HepG2 (cell line): ENCODE data around the gene FAM50A. TPM values are rescaled to one million over a fixed set of nuclear protein-coding genes. Genes with fewer than 3 reads are reported as not detected.

ENCODE experiments used
- ATAC-seq: fragments of 200-7000 bp; cut with Tn5 transposase; 3 replicates; pipeline ENCODE4 v1.9.1; 2020; ENCODE audit warnings: mild to moderate bottlenecking, moderate library complexity
- BruUV-seq: library from RNA; stranded (reverse); fragments of 400-500 nt; replicated peaks from 2 replicates; lab custom pipeline; 2021; lab: Mats Ljungman, UMichigan
- CTCF ChIA-PET: fragments of 300-600 bp; formaldehyde crosslinking; extraction: SDS; loops from one replicate; lab custom pipeline; 2021; ENCODE audit warnings: low total read pairs, inconsistent platforms, low intra/inter-chr PET ratio; lab: Yijun Ruan, JAX
- POLR2A ChIA-PET: fragments of 350-600 bp; sonication (Branson Sonifier 250); formaldehyde crosslinking; loops from one replicate; lab custom pipeline; 2020; ENCODE audit warnings: antibody characterized with exemption, inconsistent platforms; lab: Yijun Ruan, JAX
- DNase-seq: peaks from one replicate; pipeline ENCODE4 v3.0.0-alpha.2; 2015; ENCODE audit warnings: low spot score
- FAIRE-seq: peaks from 3 replicates; lab custom pipeline; 2011; peaks lifted over from hg19 to GRCh38; lab: Jason Lieb, UNC
- H2AFZ ChIP-seq: one replicate; pipeline ENCODE4 v1.6.1; 2011; ENCODE audit warnings: low read length, inconsistent platforms
- H3K27ac ChIP-seq: fragments of 300-600 bp; 3 replicates; pipeline ENCODE4 v1.8.0; 2011; ENCODE audit warnings: mixed run types, mild to moderate bottlenecking, mixed read lengths, low read length, inconsistent platforms; ENCODE audit not compliant: insufficient read depth; ENCODE audit errors: extremely low read length
- H3K27me3 ChIP-seq, 2 experiments: fragments of 200-600 bp in 1 of 2; 2 replicates in 1 of 2; 3 replicates in 1 of 2; pipeline versions ENCODE4 v1.6.0 to v1.8.0; 2011; ENCODE audit warnings: low read length in 2 of 2, mild to moderate bottlenecking in 2 of 2, moderate library complexity in 2 of 2, inconsistent platforms in 1 of 2; ENCODE audit not compliant: insufficient read depth in 2 of 2, control insufficient read depth in 1 of 2
- H3K36me3 ChIP-seq, 2 experiments: fragments of 200-600 bp in 1 of 2; replicated peaks in 1 of 2; 2 replicates in 1 of 2; 3 replicates in 1 of 2; pipeline versions ENCODE4 v1.5.1 to v1.8.0; 2011; ENCODE audit warnings: low read length in 2 of 2, inconsistent platforms in 1 of 2; ENCODE audit not compliant: insufficient read depth in 2 of 2, control insufficient read depth in 1 of 2
- H3K4me1 ChIP-seq: 2 replicates; pipeline ENCODE4 v1.5.1; 2012; ENCODE audit warnings: low read length, inconsistent platforms; ENCODE audit not compliant: insufficient read depth
- H3K4me2 ChIP-seq: 2 replicates; pipeline ENCODE4 v1.6.0; 2011; ENCODE audit warnings: low read depth, low read length, inconsistent platforms
- H3K4me3 ChIP-seq, 3 experiments: fragments of 200-600 bp in 1 of 3; sonication (generic), shearing (Covaris generic) in 1 of 3; replicated peaks in 1 of 3; 2 replicates each; pipeline ENCODE4 v1.5.1; 2011 to 2016; ENCODE audit warnings: low read length in 3 of 3, inconsistent platforms in 2 of 3, low read depth in 2 of 3, mild to moderate bottlenecking in 2 of 3, control low read depth in 1 of 3, mixed read lengths in 1 of 3; ENCODE audit not compliant: insufficient read depth in 1 of 3
- H3K79me2 ChIP-seq: one replicate; pipeline ENCODE4 v1.6.1; 2011; ENCODE audit warnings: low read length, inconsistent platforms; ENCODE audit not compliant: insufficient read depth
- H3K9ac ChIP-seq: 2 replicates; pipeline ENCODE4 v1.6.0; 2011; ENCODE audit warnings: mild to moderate bottlenecking, low read depth, low read length, inconsistent platforms; ENCODE audit not compliant: insufficient read depth
- H3K9me3 ChIP-seq: 2 replicates; pipeline ENCODE4 v1.5.1; 2012; ENCODE audit warnings: mild to moderate bottlenecking, low read length
- H4K20me1 ChIP-seq: 2 replicates; pipeline ENCODE4 v1.6.0; 2011; ENCODE audit warnings: inconsistent platforms, mild to moderate bottlenecking, low read length, moderate library complexity; ENCODE audit not compliant: insufficient read depth
- DNMT1 ChIP-seq: sonication (generic); formaldehyde crosslinking; IDR thresholded peaks from 2 replicates; pipeline ENCODE4 v1.5.1; 2020; ENCODE audit warnings: mild to moderate bottlenecking, missing genetic modification reagents
- HNF1B ChIP-seq: sonication (generic); formaldehyde crosslinking; IDR thresholded peaks from 2 replicates; pipeline ENCODE4 v1.5.1; 2020; ENCODE audit warnings: mild to moderate bottlenecking, moderate library complexity, missing genetic modification reagents
- IRX3 ChIP-seq: sonication (generic); formaldehyde crosslinking; IDR thresholded peaks from 2 replicates; pipeline ENCODE4 v1.8.1; 2023; ENCODE audit warnings: mild to moderate bottlenecking, low read depth, missing genetic modification reagents, borderline replicate concordance
- MEIS2 ChIP-seq: sonication (generic); formaldehyde crosslinking; IDR thresholded peaks from 2 replicates; pipeline ENCODE4 v1.9.0; 2021; ENCODE audit warnings: mild to moderate bottlenecking, missing genetic modification reagents
- MIER3 ChIP-seq: IDR thresholded peaks from 2 replicates; pipeline ENCODE4 v1.6.1; 2016; ENCODE audit warnings: missing compliant biosample characterization, borderline replicate concordance
- NFIB ChIP-seq: sonication (generic); formaldehyde crosslinking; IDR thresholded peaks from 2 replicates; pipeline ENCODE4 v1.9.0; 2021; ENCODE audit warnings: missing genetic modification reagents, mild to moderate bottlenecking, borderline replicate concordance
- REXO4 ChIP-seq: sonication (generic); formaldehyde crosslinking; IDR thresholded peaks from 2 replicates; pipeline ENCODE4 v1.8.0; 2022; ENCODE audit warnings: missing genetic modification reagents, mild to moderate bottlenecking, borderline replicate concordance
- TBP ChIP-seq: sonication (generic); formaldehyde crosslinking; IDR thresholded peaks from 2 replicates; pipeline ENCODE4 v1.5.0; 2020; ENCODE audit warnings: missing genetic modification reagents
- TCF12 ChIP-seq, 2 experiments: fragments of 450-650 bp in 1 of 2; sonication (generic) in 1 of 2; formaldehyde crosslinking in 1 of 2; IDR thresholded peaks; 2 replicates each; pipeline versions ENCODE4 v1.6.1 to v1.8.0; 2017 to 2022; ENCODE audit warnings: antibody characterized with exemption in 1 of 2, mild to moderate bottlenecking in 1 of 2, missing genetic modification reagents in 1 of 2, moderate library complexity in 1 of 2
- THAP7 ChIP-seq: sonication (generic); formaldehyde crosslinking; IDR thresholded peaks from 2 replicates; pipeline ENCODE4 v1.8.1; 2023; ENCODE audit warnings: mild to moderate bottlenecking, missing genetic modification reagents
- THAP9 ChIP-seq: sonication (generic); formaldehyde crosslinking; IDR thresholded peaks from 2 replicates; pipeline ENCODE4; 2020; ENCODE audit warnings: missing genetic modification reagents, mild to moderate bottlenecking, borderline replicate concordance
- ZBTB33 ChIP-seq: sonication (generic); formaldehyde crosslinking; IDR thresholded peaks from 2 replicates; pipeline ENCODE4 v1.4.0; 2020; ENCODE audit warnings: missing genetic modification reagents
- ZNF274 ChIP-seq: sonication (generic); formaldehyde crosslinking; IDR thresholded peaks from 2 replicates; pipeline ENCODE4 v1.5.1; 2020; ENCODE audit warnings: mild to moderate bottlenecking, missing genetic modification reagents
- ZNF576 ChIP-seq: sonication (generic); formaldehyde crosslinking; IDR thresholded peaks from 2 replicates; pipeline ENCODE4 v1.4.0; 2020; ENCODE audit warnings: mild to moderate bottlenecking, missing genetic modification reagents
- ZNF768 ChIP-seq: sonication (generic); formaldehyde crosslinking; IDR thresholded peaks from 2 replicates; pipeline ENCODE4 v1.4.0; 2020; ENCODE audit warnings: missing genetic modification reagents
- WGBS: methylation state at CpG from one replicate; pipeline ENCODE4 v1.1.6; 2017; ENCODE audit warnings: low lambda C conversion rate; 5-methylcytosine and 5-hydroxymethylcytosine counted together
- in situ Hi-C: cut with HindIII; loops from 2 replicates; pipeline ENCODE4 v1.10.0; 2017; ENCODE audit warnings: low pct_unique_long_range_greater_than_20kb; ENCODE audit not compliant: extremely low pct_ligation_motif_present
- intact Hi-C: fragments of 100-400 bp; cut with micrococcal nuclease; formaldehyde crosslinking; loops from one replicate; pipeline ENCODE4 v1.10.0; 2022; ENCODE audit not compliant: unreplicated experiment
- polyA plus RNA-seq, 8 experiments: library from polyadenylated mRNA; depleted of rRNA in 3 of 8; stranded (reverse) in 7 of 8; unstranded in 1 of 8; fragments of >200 nt; fragmentation: Illumina TruSeq in 4 of 8; extraction: Trizol in 4 of 8; gene quantifications; 2 replicates each; pipeline versions ENCODE4 v1.2.1 to v1.2.3, GENCODE V29; 2011 to 2016; ENCODE audit warnings: low read depth in 4 of 8, missing spikeins in 1 of 8, mixed read lengths in 1 of 8; ENCODE audit not compliant: insufficient read depth in 1 of 8
- total RNA-seq, 5 experiments: library from RNA; depleted of rRNA; stranded (reverse); fragments of >200 nt; fragmentation: Illumina TruSeq; extraction: Trizol; gene quantifications; 2 replicates each; pipeline ENCODE4 v1.2.3, GENCODE V29; 2016; ENCODE audit warnings: low read depth in 1 of 5

FAM50A gene
- total and polyA plus RNA-seq, 2 of the 13 experiments (the other 11 are each of a cell fraction or from before 2014, with no cell fraction given), result 30.7 to 40.7 TPM

- peaks cover 6 to 22% of the 10 kb centered on the region in 2 experiments; a peak in 4 of 5 replicates for H3K36me3 ChIP-seq
- ATAC-seq (peak; percentile 49), FAIRE-seq (peak; percentile 67), DNase-seq (peak; percentile 92)
- H3K79me2 ChIP-seq, result peaks cover 21% of the 10 kb centered on the region
- H3K27ac ChIP-seq, result peak within 1 kb of the TSS; percentile 98
- no peaks in the 10 kb centered on the region for H3K9me3 ChIP-seq
- TSS peak; percentile 86 for BruUV-seq
- H3K4me2 ChIP-seq, result peak within 1 kb of the TSS; percentile 97
- ChIA-PET CTCF (no interaction called here), POLR2A (interaction anchor here (0.8 to 6.3 kb wide), 26 partner anchors 12 to 144 kb away, joined by 3 to 75 read pairs (median 5); partner anchors contain the start of genes ATP6AP1, DNASE1L1, EMD and FAM3A)
- H3K9ac ChIP-seq, result peak within 1 kb of the TSS; percentile 97
- intact Hi-C loops (no loop called here), in situ Hi-C loops (no loop called here)
- H3K27me3 ChIP-seq, result no peaks in the 10 kb centered on the region; a peak in 1 of 5 replicates
- H2AFZ ChIP-seq, result no peak within 1 kb of the TSS
- peaks cover 32% of the 10 kb centered on the region for H3K4me1 ChIP-seq
- H3K4me3 ChIP-seq, result peak within 1 kb of the TSS; percentile 73 to 85 (median 85)
- peaks cover 21% of the 10 kb centered on the region; the same call in 1 of the 2 replicates for H4K20me1 ChIP-seq
- 0% methylated on average over 2 of the region's 69 CpGs for WGBS
- TF ChIP-seq ZNF768 (CRISPR knock-in tag), result no peak
- TF ChIP-seq TBP, result no peak
- TF ChIP-seq IRX3 (CRISPR knock-in tag), result no peak
- no peak; the same call in 1 of the 2 replicates for TF ChIP-seq ZNF274 (CRISPR knock-in tag)
- no peak for TF ChIP-seq THAP7 (CRISPR knock-in tag)
- no peak for TF ChIP-seq NFIB
- TF ChIP-seq THAP9 (CRISPR knock-in tag), result peak; percentile 39; the same call in 1 of the 2 replicates
- TF ChIP-seq HNF1B, result no peak
- TF ChIP-seq MEIS2 (CRISPR knock-in tag), result peak; percentile 29; the same call in 1 of the 2 replicates
- TF ChIP-seq ZBTB33, result no peak
- no peak for TF ChIP-seq DNMT1
- TF ChIP-seq TCF12 (IDR thresholded peaks at IDR 0.05), result no peak
- 0 out of 2 replicates have a peak, but pooled peaks have one; percentile 42 for TF ChIP-seq TCF12 (CRISPR knock-in tag; IDR thresholded peaks at IDR 0.05)
- TF ChIP-seq REXO4 (CRISPR knock-in tag), result no peak
- no peak; the same call in 1 of the 2 replicates for TF ChIP-seq MIER3
- no peak for TF ChIP-seq ZNF576 (CRISPR knock-in tag)
Observed at GRCh38 chrX:154397888-154398667, 45.9 kb upstream of the FAM50A start, which contains the start of gene RPL10. TSS of gene RPL10 (plus strand) at chrX:154398377. CDS start at chrX:154398520, 143 bp downstream.
